ENCODE results near the gene TSHZ1. TPM values are rescaled to one million over a fixed set of nuclear protein-coding genes. Genes with fewer than 3 reads are reported as not detected.

The TSHZ1 gene
- total RNA-seq, 1 donor from 2014 or later = 24.6 TPM

- H3K27me3 ChIP-seq (ENCODE audit: low read depth) = no peaks in the 10 kb centered on the region
- peaks cover 96% of the 10 kb centered on the region for H3K4me1 ChIP-seq
- no peak overlapping the region for H3K4me3 ChIP-seq
- TF ChIP-seq CTCF (IDR thresholded peaks at IDR 0.05; ENCODE audit: borderline replicate concordance) = no peak
- no peaks in the 10 kb centered on the region for H3K36me3 ChIP-seq
- peak overlapping the region; percentile 93 for H3K27ac ChIP-seq (replicated peaks)
- no peaks in the 10 kb centered on the region for H3K9me3 ChIP-seq (replicated peaks)
- DNase-seq = no peak
- intact Hi-C loops (cut with micrococcal nuclease) = no loop called here
Measured at GRCh38 chr18:75216212-75216910, 5.8 kb downstream of the TSHZ1 start.

GRCh38 chr18:75216911-75217689 is 6.5 kb downstream of the TSHZ1 start:
- no peaks in the 10 kb centered on the region for H3K27me3 ChIP-seq (ENCODE audit: low read depth)
- no peak for DNase-seq
- no peak for TF ChIP-seq CTCF (IDR thresholded peaks at IDR 0.05; ENCODE audit: borderline replicate concordance)
- no peaks in the 10 kb centered on the region for H3K9me3 ChIP-seq (replicated peaks)
- peaks cover 100% of the 10 kb centered on the region for H3K4me1 ChIP-seq
- H3K36me3 ChIP-seq = no peaks in the 10 kb centered on the region
- H3K27ac ChIP-seq (replicated peaks) = peak overlapping the region; percentile 93
- intact Hi-C loops (cut with micrococcal nuclease) = no loop called here
- H3K4me3 ChIP-seq = no peak overlapping the region

GRCh38 chr18:75218065-75218923 is 7.7 kb downstream of the TSHZ1 start:
- no peak for DNase-seq
- Histone ChIP-seq H3K27me3 (ENCODE audit: low read depth) (no peaks in the 10 kb centered on the region), H3K4me3 (no peak overlapping the region), H3K27ac (replicated peaks) (peak overlapping the region; percentile 93), H3K36me3 (no peaks in the 10 kb centered on the region), H3K9me3 (replicated peaks) (no peaks in the 10 kb centered on the region), H3K4me1 (peaks cover 98% of the 10 kb centered on the region)
- no peak for TF ChIP-seq CTCF (IDR thresholded peaks at IDR 0.05; ENCODE audit: borderline replicate concordance)
- intact Hi-C loops (cut with micrococcal nuclease) = no loop called here

GRCh38 chr18:75219745-75220375 is 9.3 kb downstream of the TSHZ1 start:
- peak overlapping the region; percentile 93 for H3K27ac ChIP-seq (replicated peaks)
- no peaks in the 10 kb centered on the region for H3K27me3 ChIP-seq (ENCODE audit: low read depth)
- DNase-seq = no peak
- H3K9me3 ChIP-seq (replicated peaks) = no peaks in the 10 kb centered on the region
- H3K4me1 ChIP-seq = peaks cover 91% of the 10 kb centered on the region
- intact Hi-C loops (cut with micrococcal nuclease) = no loop called here
- H3K4me3 ChIP-seq = no peak overlapping the region
- no peaks in the 10 kb centered on the region for H3K36me3 ChIP-seq
- no peak for TF ChIP-seq CTCF (IDR thresholded peaks at IDR 0.05; ENCODE audit: borderline replicate concordance)

All from left ventricle myocardium inferior (tissue), 1 donor.